RWPE2 (cell line): Measurements from ENCODE around the gene LHFPL2.

Experiments
- ATAC-seq: fragments of 200-7000 bp; cut with Tn5 transposase; 3 replicates; pipeline ENCODE4 v1.9.1; 2021; ENCODE audit warnings: low read depth
- DNase-seq: peaks from one replicate; pipeline ENCODE4 v3.0.0-alpha.2; 2020; ENCODE audit warnings: low spot score
- H3K27ac ChIP-seq: fragments of 450-650 bp; 2 replicates; pipeline ENCODE4 v1.5.1; 2017; ENCODE audit warnings: mild to moderate bottlenecking; ENCODE audit not compliant: poor library complexity, severe bottlenecking
- H3K27me3 ChIP-seq: fragments of 250-450 bp; sonication (Bioruptor Pico); 2 replicates; pipeline ENCODE4 v1.5.1; 2021; ENCODE audit warnings: mild to moderate bottlenecking, moderate library complexity; ENCODE audit not compliant: insufficient read depth, poor library complexity, severe bottlenecking
- H3K36me3 ChIP-seq: fragments of 250-450 bp; sonication (Bioruptor Pico); 2 replicates; pipeline ENCODE4 v1.5.1; 2020; ENCODE audit warnings: low read depth, mild to moderate bottlenecking, moderate library complexity
- H3K4me1 ChIP-seq: fragments of 250-450 bp; sonication (Bioruptor Pico); 2 replicates; pipeline ENCODE4 v1.5.1; 2021; ENCODE audit warnings: mild to moderate bottlenecking, moderate library complexity; ENCODE audit not compliant: insufficient read depth, poor library complexity, severe bottlenecking
- H3K4me3 ChIP-seq: fragments of 250-450 bp; sonication (Bioruptor Pico); 2 replicates; pipeline ENCODE4 v1.5.1; 2021; ENCODE audit warnings: mild to moderate bottlenecking, moderate library complexity; ENCODE audit not compliant: severe bottlenecking
- H3K9me3 ChIP-seq: fragments of 250-450 bp; sonication (Bioruptor Pico); 2 replicates; pipeline ENCODE4 v1.5.1; 2021; ENCODE audit warnings: mild to moderate bottlenecking, moderate library complexity; ENCODE audit not compliant: severe bottlenecking
- CTCF ChIP-seq: fragments of 450-650 bp; IDR thresholded peaks from one replicate; pipeline ENCODE4 v1.5.1; 2017; ENCODE audit warnings: mild to moderate bottlenecking, moderate library complexity; ENCODE audit not compliant: poor library complexity, severe bottlenecking

Gene LHFPL2

GRCh38 chr5:78577071-78577807 lies 71.3 kb downstream of the LHFPL2 start:
- ATAC-seq = no peak
- Histone ChIP-seq H3K27me3 (no peaks in the 10 kb centered on the region), H3K36me3 (no peaks in the 10 kb centered on the region), H3K9me3 (no peaks in the 10 kb centered on the region), H3K27ac (no peak overlapping the region), H3K4me3 (no peak overlapping the region), H3K4me1 (no peaks in the 10 kb centered on the region)
- TF ChIP-seq CTCF = no peak
- DNase-seq = no peak

- Histone ChIP-seq H3K4me1 (no peaks in the 10 kb centered on the region), H3K27me3 (no peaks in the 10 kb centered on the region), H3K4me3 (no peak overlapping the region), H3K27ac (no peak overlapping the region), H3K9me3 (no peaks in the 10 kb centered on the region), H3K36me3 (no peaks in the 10 kb centered on the region)
- DNase-seq (no peak), ATAC-seq (no peak)
- no peak for TF ChIP-seq CTCF
These were observed 72.2 kb downstream of the LHFPL2 start for GRCh38 chr5:78576376-78576775.

GRCh38 chr5:78574731-78575161 lies 73.8 kb downstream of the LHFPL2 start:
- Histone ChIP-seq H3K4me3 (no peak overlapping the region), H3K36me3 (no peaks in the 10 kb centered on the region), H3K27me3 (no peaks in the 10 kb centered on the region), H3K27ac (no peak overlapping the region), H3K9me3 (no peaks in the 10 kb centered on the region), H3K4me1 (peaks cover 4% of the 10 kb centered on the region)
- no peak for TF ChIP-seq CTCF
- ATAC-seq (peak; percentile 69), DNase-seq (no peak)

GRCh38 chr5:78574131-78574673 lies 74.4 kb downstream of the LHFPL2 start:
- peaks cover 7% of the 10 kb centered on the region for H3K4me1 ChIP-seq
- H3K27ac ChIP-seq = no peak overlapping the region
- H3K27me3 ChIP-seq = no peaks in the 10 kb centered on the region
- TF ChIP-seq CTCF = no peak
- H3K4me3 ChIP-seq = no peak overlapping the region
- H3K9me3 ChIP-seq = no peaks in the 10 kb centered on the region
- ATAC-seq (no peak), DNase-seq (no peak)
- no peaks in the 10 kb centered on the region for H3K36me3 ChIP-seq

GRCh38 chr5:78573318-78573717 lies 75.3 kb downstream of the LHFPL2 start:
- H3K4me1 ChIP-seq = peaks cover 12% of the 10 kb centered on the region
- DNase-seq (no peak), ATAC-seq (no peak)
- H3K36me3 ChIP-seq = no peaks in the 10 kb centered on the region
- H3K9me3 ChIP-seq = no peaks in the 10 kb centered on the region
- no peak overlapping the region for H3K4me3 ChIP-seq
- no peak for TF ChIP-seq CTCF
- no peaks in the 10 kb centered on the region for H3K27me3 ChIP-seq
- no peak overlapping the region for H3K27ac ChIP-seq
